ENCODE measurements around the gene TRIM25.

DNA sequence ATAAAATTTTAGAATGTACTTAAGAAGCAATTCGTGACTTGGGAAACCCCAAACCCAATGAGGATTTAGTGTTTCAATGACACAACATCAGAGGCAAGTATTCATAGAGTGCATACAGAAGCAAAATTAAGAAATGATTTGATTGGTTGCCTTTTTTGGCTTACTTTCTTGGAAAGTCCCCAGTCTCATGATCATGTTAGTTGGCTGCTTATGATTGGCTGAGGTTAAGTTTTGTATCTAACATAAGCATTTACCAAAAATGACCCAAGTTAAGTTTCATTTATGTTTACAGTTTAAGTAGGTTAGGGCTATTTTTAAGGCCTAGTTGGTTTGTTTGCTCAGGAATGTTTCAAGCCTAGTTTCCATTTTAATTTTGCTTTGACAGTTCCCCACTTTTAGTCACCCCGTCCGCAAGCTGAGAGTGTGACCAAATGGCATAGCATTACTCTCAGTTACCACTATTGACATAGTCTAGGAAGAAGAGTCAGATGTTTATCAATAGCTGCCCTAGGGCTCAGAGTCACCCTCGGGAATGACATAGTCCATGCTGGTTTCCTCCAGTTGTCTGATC is 43.7 kb downstream of the TRIM25 start:
- TF ChIP-seq CTCF (conservative IDR thresholded peaks at IDR 0.05 in 1 of 2, IDR thresholded peaks at IDR 0.05 in 1 of 2; ENCODE audit: low read depth in 1 of 2, low read length in 2 of 2): no peak
- TF ChIP-seq EZH2 (IDR thresholded peaks at IDR 0.05; ENCODE audit: low read length, missing control alignments): no peak

Measured in fibroblast of lung (primary cell).